NOMO-1 treated with DMSO at 0.1 percent for 48 hours (cell line): ENCODE measurements around the gene SPECC1L.

Experiments
- DNase-seq: peaks from one replicate; lab custom pipeline; 2025; ENCODE audit not compliant: unreplicated experiment; lab: John Stamatoyannopoulos, UW

The SPECC1L gene

GRCh38 chr22:24435861-24436371 is 165.3 kb downstream of the SPECC1L start:
- no peak for DNase-seq

DNA sequence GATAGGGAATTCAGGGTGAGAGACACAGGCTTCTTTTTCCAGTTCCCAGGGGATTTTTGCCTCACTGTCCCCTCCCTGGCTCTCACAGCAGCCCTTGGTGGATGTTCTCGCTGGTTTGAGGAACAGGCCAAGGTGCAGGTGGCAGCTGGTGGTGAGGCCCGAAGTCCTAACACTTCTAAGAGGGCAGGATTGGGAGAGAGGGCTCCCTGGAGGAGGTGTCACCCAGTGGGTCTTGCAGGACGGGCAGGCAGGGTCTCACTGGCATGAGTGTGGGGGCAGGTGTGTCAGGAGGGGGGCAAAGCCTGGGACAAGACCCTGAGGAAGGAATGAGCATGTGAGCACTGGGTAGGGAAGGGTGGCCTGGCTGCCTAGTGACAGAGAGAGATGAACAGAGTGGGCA is 165.9 kb downstream of the SPECC1L start:
- no peak for DNase-seq

DNA sequence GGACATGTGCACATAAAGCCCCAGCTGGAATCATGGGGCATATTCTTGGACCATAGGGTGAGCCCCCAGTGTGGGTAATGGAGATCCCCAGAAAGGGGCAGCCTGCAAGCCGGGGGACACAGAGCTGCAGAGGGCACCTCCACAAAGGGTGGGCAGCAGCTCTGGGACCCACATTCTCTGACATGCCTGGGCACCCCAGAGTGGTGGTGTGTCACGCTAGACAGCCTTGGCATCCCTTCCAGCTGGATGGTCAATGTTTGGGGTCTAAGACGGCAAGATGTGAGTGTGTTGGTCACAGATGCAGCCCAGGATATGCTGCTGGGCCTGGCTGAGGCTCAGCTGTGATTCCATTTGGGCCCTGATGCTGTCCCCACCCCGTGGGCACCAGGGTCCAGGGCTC is 166.5 kb downstream of the SPECC1L start:
- no peak for DNase-seq

GRCh38 chr22:24437741-24438328 is 167.2 kb downstream of the SPECC1L start:
- DNase-seq: no peak

DNA sequence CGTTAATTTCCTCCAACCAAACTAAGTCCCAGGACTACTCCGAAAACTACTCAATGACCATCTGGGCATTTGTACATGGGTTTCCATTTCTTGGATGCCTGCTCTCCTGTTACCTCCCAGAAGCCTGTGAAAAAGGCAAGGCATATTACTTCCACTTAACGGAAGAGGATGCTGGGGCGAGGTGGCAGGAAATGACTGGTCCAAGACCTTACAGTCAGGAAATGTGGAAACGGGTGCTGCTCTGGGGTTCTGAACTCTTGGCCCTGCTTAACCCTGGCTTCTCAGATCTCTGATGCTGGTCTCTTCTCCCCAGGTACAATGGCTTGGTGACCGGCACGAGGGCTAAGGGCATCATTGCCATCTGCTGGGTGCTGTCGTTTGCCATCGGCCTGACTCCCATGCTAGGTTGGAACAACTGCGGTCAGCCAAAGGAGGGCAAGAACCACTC is 169.7 kb downstream of the SPECC1L start:
- peak; percentile 7 for DNase-seq

DNA sequence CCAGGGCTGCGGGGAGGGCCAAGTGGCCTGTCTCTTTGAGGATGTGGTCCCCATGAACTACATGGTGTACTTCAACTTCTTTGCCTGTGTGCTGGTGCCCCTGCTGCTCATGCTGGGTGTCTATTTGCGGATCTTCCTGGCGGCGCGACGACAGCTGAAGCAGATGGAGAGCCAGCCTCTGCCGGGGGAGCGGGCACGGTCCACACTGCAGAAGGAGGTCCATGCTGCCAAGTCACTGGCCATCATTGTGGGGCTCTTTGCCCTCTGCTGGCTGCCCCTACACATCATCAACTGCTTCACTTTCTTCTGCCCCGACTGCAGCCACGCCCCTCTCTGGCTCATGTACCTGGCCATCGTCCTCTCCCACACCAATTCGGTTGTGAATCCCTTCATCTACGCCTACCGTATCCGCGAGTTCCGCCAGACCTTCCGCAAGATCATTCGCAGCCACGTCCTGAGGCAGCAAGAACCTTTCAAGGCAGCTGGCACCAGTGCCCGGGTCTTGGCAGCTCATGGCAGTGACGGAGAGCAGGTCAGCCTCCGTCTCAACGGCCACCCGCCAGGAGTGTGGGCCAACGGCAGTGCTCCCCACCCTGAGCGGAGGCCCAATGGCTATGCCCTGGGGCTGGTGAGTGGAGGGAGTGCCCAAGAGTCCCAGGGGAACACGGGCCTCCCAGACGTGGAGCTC is 170.2 kb downstream of the SPECC1L start:
- DNase-seq: no peak

DNA sequence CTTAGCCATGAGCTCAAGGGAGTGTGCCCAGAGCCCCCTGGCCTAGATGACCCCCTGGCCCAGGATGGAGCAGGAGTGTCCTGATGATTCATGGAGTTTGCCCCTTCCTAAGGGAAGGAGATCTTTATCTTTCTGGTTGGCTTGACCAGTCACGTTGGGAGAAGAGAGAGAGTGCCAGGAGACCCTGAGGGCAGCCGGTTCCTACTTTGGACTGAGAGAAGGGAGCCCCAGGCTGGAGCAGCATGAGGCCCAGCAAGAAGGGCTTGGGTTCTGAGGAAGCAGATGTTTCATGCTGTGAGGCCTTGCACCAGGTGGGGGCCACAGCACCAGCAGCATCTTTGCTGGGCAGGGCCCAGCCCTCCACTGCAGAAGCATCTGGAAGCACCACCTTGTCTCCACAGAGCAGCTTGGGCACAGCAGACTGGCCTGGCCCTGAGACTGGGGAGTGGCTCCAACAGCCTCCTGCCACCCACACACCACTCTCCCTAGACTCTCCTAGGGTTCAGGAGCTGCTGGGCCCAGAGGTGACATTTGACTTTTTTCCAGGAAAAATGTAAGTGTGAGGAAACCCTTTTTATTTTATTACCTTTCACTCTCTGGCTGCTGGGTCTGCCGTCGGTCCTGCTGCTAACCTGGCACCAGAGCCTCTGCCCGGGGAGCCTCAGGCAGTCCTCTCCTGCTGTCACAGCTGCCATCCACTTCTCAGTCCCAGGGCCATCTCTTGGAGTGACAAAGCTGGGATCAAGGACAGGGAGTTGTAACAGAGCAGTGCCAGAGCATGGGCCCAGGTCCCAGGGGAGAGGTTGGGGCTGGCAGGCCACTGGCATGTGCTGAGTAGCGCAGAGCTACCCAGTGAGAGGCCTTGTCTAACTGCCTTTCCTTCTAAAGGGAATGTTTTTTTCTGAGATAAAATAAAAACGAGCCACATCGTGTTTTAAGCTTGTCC is 171.0 kb downstream of the SPECC1L start:
- no peak for DNase-seq

GRCh38 chr22:24442352-24442744 is 171.7 kb downstream of the SPECC1L start:
- DNase-seq: no peak

DNA sequence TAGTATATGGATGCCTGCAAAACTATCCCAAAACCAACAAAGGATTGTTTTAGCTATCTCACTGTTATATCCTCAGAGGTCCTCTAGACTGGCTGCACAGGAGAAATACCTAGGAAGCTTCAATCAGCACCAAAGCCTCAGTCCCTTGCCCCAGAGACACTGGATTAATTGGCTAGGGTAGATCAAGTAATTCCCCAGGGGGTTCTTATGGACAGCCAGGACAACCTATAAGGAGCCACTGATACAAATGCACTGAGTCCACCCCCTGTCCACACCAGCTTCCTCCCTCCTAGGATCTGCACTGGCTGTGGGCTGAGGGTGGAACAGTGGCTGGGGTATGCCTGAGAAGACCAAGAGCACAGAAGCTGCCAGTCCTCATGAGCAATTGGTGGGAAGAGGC is 173.0 kb downstream of the SPECC1L start:
- DNase-seq: no peak

DNA sequence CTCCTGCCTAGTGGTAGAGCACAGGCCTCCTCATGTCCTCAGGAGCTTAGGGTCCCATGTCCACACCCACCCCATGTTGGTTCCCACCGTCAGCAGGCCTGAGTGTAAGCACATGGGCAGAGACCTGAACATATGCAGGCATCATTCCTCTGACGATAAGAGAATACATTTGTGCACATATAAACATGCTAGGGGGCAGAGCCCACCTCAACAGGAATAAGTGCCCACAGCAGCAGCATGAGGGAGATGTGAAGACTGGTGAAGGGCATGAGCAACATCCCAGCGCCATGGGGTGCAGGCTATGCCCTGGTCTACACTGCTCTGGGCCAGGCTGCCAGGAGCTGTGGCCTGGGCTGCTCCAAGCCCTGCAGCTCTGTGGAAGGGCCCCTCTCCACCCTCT is 173.6 kb downstream of the SPECC1L start:
- DNase-seq: no peak

DNA sequence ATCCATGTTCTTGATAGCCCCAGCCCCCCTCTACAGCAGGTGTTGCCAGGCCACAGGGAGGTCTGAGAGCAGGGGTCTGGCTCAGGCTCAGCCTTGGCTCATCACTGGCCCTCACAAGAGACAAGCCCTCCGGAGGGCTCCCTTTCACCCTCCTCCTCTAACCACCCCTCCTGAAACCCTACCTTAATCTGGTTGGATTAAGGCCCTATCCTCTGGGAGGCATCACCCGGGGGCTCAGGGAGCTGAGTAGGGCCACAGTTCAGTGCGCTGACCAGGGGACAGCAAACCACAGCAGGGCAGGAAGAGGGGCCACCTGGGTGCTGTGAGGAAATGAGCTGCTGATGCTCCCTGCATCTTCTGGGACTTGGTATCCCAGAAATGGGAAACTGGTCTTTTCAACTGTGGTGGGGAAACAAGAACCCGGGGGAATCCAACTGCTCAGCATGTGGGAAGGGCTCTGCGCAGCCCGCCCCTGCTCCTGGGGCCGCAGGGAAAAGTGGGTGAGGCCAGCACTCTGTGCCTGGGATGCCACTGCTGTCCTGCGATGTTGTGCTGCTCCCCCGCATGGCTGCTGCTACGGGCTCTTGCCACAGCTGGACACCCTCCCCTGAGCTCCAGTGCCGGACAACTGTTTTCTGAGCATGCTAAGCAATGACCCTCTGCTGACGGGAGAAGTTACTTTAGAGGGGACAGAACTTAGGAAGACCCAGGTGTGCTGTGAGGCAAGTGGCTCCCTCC is 174.3 kb downstream of the SPECC1L start:
- no peak for DNase-seq

- DNase-seq: no peak
Observed at GRCh38 chr22:24445481-24446259, 175.0 kb downstream of the SPECC1L start.

DNA sequence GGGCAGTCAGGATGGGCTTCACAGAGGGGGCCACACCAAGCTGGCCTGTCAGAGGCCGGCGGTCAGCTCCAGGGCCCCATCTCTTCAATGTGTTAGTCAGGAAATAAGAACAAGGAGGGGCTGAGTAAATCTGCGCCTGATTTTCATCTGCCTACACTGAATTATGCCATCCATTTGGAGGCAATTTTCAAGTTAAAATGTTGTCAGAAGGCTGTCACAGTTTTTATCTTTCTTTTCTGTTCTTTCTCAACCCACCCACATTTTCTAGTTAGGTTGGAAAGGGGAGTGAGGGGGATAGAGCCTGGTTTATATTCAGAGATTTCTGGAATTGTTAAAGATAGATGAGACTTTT is 175.6 kb downstream of the SPECC1L start:
- DNase-seq: no peak

DNA sequence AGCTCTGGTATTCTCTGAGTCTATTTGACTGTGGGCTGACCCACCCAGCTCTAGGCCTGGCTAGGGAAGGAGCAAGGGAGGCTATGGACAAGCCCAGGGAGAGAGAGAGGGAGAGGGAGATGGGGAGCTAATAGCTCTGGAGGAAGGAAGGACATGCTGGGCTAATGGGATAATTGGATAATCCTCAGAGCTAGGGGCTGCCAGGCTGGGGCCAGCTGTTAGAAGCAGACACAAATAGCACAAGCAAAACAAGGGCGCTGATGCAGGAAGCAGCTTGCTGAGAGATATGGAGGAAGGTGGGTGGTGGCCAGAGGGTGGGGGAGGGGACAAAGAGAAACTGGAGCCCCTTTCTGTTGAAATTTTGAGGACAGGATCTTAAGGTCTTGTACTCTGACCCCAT is 180.0 kb downstream of the SPECC1L start:
- no peak for DNase-seq

GRCh38 chr22:24451162-24451561 is 180.5 kb downstream of the SPECC1L start:
- DNase-seq: no peak

GRCh38 chr22:24453853-24454252 is 183.2 kb downstream of the SPECC1L start:
- DNase-seq: no peak

- no peak for DNase-seq
Observed at GRCh38 chr22:24455039-24455438, 184.4 kb downstream of the SPECC1L start.

- no peak for DNase-seq
Observed at GRCh38 chr22:24455751-24456426, 185.3 kb downstream of the SPECC1L start.

DNA sequence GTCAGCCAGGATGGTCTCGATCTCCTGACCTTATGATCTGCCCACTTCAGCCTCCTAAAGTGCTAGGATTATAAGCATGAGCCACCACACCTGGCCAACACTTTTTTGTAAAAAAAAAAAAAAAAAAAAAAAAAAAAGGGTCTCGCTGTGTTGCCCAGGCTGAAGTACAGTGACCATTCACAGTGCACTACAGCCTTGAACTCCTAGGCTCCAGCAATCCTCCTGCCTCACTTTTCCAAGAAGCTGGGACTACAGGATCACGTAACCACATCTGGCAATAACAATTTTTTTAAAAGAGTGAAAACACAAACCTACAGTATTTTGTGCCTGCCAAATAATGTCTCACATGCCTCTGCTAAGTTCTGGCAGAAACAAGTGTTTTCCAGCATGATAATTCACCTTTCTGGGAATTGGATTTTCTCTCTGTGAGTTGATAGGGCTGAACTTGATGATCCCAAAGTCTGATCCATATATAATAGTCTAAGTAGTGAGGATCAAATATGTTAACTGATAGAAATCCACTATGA is 187.3 kb downstream of the SPECC1L start:
- no peak for DNase-seq
